ENCODE measurements around the gene ELFN2.
"Not testable (repeated sequence)": the region's sequence is repeated elsewhere in the genome, so short reads cannot be mapped to it uniquely, and the experiment has no call there.

ELFN2 gene

DNA sequence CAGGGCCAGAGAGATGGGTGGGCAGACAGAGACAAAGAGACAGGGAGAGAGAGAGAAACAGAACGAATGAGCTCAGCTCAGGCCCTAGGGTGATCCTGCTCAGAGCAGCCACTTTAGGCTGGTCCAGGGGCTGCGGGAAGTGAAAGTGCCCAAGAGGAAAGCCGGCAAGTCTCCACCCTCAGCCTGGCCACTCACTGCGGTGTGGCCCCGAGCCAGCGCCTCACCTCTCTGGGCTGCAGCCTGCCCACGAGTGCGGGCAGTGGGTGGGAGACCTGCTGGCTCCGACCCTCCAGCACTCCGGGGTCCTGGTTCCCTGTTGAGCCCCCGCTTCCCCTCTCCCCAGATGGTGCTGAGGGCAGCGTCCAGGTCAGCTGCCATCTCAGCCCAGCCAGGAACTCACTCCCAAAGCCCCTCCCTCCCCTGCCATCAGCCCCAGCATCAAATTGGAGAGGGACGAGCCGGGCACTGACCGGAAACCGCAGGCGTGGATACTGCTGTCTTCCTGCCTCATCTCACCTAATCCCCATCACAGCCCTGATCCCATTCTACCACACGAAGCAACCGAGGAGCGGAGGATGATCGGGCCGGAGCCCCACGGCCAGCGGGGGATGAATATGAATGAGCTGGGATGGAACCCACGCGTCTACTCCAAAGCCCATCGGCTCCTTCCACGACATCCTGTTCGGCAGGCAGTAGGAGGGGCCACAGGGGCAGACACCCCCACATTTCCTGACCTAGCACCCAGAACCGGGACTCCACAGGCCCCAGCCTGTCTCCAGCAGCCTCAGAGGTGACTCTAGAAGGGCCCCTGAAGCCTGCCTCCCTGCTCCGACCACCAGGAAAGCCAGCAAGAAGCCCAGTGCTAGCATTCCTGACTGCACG lies 16.9 kb downstream of the ELFN2 start:
- DNase-seq (ENCODE audit: low read depth in 3 of 3), result no peak

- DNase-seq (ENCODE audit: low read depth in 3 of 3), result no peak
These were observed 17.7 kb downstream of the ELFN2 start for GRCh38 chr22:37409459-37410050.

- DNase-seq (ENCODE audit: low read depth in 3 of 3), result no peak
These were observed 18.2 kb downstream of the ELFN2 start for GRCh38 chr22:37409031-37409430.

GRCh38 chr22:37407856-37408255 lies 19.4 kb downstream of the ELFN2 start:
- no peak for DNase-seq (ENCODE audit: low read depth in 3 of 3)

DNA sequence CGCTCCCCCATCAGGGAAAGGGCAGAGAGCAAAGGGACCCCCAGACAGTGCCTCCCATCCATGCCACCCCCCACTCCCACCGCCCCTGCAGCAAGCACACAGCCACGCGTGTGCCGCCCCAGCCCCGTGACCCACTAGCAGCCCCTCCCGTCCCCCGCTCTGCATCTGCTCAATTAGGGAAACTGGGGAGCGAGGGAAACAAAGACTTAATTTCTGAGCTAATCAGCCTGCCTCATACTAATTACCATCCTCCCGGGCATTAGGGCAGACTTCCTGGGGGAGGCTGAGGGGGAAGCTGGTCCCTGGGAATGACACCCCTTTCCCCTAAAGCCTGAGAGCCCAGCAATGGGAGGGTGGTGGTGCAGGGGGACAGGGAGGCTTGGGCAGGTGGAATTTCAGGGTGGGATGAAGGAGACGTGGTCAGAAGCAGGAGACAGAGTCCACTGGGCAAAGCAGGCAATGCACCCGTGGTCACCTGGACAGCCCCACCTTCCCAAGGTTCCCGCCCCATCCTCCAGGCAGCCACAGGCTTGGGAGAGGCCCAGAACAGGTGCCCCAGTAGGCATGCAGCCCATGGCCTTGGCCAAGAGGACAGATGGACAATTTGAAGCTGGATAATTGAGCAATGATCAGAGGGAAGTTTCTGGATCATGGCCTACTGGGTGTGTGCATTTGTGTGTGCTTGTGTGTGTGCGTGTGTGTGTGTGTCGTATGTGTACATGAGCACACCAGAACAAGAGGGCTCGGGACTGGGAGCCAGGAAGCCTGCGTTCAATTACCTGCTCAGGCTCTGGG lies 20.6 kb downstream of the ELFN2 start:
- no peak for DNase-seq (ENCODE audit: low read depth in 3 of 3)

GRCh38 chr22:37404091-37404490 lies 23.2 kb downstream of the ELFN2 start:
- DNase-seq (ENCODE audit: low read depth in 3 of 3), result no peak

DNA sequence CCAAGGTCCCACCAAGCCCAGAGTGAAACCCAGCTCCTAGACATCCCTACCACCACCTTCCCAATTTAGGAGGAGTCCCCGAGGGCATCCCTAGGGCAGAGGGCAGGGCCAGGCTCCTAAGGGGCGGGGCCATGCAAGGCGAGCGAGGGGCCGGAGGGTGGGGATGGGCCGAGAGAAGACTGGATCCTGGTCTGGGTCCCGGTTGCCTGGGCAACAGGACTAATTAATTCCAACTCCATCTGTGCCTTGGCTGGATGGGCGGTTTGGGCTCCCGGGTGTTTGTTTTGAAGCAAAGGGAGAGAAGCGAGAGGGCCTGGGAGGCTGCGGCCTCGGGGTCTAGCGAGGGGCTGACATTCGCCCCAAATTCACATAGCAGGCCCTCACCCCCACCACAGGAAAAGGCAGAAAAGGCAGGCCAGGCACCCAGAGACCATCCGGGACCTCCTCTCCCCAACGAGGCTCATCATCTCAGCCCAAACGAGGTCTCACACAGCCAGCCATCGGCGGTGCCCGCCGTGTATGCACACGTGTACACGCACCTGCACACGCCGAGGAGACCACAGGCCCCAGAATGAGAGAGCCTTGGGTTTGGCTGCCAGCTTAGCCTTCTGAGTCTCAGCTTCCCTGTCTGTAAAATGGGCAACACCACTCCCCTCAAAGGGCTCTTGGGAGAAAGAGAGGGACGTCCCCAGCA lies 23.9 kb downstream of the ELFN2 start:
- no peak for DNase-seq (ENCODE audit: low read depth in 3 of 3)

DNA sequence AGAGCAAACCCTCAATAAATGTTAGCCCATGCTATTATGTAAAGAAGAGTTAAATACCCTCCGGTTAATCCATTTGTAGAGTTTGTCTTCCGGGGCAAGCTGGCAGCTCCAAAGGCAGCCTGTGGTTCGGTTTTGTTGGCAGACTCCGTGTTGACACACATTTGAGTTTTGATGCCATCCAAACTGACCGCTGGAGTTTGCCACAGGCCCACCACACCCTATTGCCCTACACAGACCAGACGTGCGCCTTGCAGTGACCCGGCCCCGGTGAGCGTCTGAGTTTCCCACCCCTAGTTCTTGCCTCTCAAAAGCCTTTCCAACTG lies 25.1 kb downstream of the ELFN2 start:
- DNase-seq (ENCODE audit: low read depth in 3 of 3), result no peak

DNA sequence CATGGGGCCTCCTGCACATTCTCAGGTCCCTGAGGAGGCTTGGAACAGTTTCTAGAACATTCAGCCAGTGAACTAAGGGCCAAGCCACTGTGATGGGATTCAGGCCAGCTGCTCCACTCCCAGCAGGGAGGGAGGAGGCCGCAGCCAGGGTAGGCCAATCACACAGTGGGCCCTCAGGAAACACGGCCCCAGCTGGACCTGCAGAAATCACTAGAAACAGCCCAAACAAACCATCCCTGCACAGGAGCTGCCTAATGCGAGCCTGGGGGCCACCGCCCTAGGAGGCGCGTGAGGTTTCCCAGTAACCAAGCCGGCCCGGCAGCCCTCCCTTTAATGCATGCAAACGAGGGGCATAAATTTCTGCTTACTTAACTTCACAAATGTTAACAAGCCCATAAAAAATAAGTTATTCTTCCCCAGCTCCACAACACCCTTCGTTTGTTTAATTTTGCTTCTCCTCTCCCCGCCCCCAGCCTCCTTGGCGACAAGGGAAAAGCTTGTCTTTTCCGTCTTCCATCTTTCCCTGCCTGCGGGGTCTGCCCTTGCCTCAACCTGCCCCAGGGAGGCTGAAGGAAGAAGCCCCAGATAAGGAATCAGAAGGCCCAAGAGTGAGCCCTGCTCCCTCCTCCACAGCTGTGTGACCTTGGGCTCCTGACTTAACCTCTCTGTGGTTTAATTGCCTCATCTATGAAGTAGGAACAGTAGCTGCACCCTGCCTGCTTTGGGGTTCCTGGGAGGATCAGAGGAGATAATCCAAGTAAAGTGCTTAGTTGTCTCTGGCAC lies 25.7 kb downstream of the ELFN2 start:
- no peak for DNase-seq (ENCODE audit: low read depth in 3 of 3)

- no peak for DNase-seq (ENCODE audit: low read depth in 3 of 3)
These were observed 26.6 kb downstream of the ELFN2 start for GRCh38 chr22:37400719-37401118.

GRCh38 chr22:37399457-37399856 lies 27.8 kb downstream of the ELFN2 start:
- not testable (repeated sequence) for DNase-seq (ENCODE audit: low read depth in 3 of 3)

- DNase-seq (ENCODE audit: low read depth in 3 of 3), result no peak
These were observed 30.1 kb downstream of the ELFN2 start for GRCh38 chr22:37397226-37397625.

DNA sequence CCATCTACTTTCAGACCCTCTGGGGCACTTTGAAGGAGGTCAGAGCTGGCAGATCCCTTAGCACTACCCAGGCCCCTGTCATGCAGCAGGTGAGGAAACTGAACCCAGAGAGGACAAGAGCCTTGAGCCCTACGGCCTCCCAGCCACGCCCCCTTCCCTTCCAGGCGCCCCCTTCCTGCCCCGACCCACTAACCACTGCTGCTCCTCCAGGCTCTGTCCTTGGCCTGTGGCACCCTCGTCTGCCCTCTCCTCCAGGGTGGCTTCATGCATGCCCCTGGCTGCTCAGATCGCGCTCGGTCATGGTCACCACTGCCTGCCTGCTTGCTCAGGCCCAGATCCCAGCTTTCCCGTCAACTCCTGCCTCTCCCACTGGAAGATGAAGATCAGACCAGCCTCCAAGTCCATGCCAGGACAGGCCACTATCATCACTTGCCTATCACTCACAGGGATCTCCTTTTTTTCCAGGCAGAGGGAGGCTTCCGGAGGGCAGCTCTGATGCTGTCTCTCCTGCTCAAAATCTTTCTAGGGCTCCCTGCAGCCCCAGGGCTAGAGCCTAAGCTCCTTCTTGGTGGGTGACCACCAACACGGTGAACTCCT lies 30.7 kb downstream of the ELFN2 start:
- DNase-seq (ENCODE audit: low read depth in 3 of 3), result no peak

DNA sequence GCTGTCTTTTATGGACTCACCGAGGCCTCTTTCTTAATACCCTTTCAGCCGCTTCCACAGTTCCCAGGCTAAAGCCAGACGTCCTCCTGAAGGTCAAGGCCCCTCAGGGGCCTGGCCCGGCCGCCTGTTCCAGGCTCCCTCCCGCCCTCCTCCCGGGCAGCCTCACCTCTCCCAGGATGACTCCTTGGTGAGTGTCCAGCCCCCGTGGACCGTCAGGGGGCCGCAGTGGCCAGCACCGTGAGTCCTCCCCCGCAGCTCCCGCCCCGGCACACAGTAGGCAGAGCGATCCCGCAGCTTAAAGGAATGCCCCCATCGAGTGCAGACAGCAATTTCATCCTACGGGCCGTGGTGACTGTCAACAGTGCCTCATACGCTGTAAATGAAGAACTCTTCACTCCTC lies 32.9 kb downstream of the ELFN2 start:
- no peak for DNase-seq (ENCODE audit: low read depth in 3 of 3)

DNA sequence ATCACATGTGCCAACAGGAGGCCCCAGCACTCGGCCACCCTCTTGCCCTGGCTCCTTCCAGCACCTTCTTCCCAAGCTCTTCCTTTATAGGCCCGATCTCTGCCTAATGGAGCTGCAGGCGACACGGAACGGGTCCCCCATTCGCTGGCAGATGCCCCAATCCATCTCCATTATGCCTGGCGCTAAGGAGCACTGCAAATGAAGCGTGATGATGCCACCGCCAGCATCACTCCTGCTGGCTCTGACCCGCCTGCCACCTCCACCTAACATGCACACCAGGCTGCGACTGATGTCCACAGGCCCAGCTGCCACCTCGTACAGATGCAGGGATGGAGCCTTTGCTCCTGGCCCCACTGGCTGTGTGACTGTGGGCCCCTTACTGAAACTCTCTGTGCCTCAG lies 33.5 kb downstream of the ELFN2 start:
- DNase-seq (ENCODE audit: low read depth in 3 of 3), result no peak

DNA sequence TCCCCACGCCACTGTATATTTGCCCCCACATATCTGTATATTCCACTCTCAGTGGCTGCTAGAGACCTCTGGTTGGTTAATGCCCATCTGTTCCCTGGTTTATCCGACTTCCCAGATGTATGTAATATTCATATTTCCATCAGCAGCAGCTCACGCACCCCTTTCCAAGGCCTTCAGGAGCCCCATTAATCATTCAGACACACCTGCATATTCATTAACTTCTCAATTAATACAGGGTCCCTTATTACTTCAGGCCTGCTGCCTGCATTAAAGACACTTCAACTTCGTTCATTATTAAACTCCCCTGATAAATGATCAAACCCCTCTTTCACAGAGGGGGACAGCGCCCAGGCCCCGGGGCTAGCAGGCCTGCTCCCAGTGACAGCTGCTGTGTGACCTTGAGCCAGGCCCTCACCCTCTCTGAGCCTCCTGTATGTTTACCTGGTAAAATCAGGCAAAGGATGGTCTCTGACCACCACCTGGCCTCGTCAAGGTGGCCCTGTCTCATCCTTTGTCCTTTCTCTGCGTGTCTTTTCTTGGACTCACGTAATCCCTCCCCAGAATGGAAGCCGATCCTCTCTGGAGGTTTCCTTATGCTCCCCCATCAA lies 34.5 kb downstream of the ELFN2 start:
- no peak for DNase-seq (ENCODE audit: low read depth in 3 of 3)

- no peak for DNase-seq (ENCODE audit: low read depth in 3 of 3)
These were observed 35.6 kb downstream of the ELFN2 start for GRCh38 chr22:37391702-37392101.

- DNase-seq (ENCODE audit: low read depth in 3 of 3), result no peak
These were observed 37.2 kb downstream of the ELFN2 start for GRCh38 chr22:37390075-37390474.

GRCh38 chr22:37388538-37388937 lies 38.7 kb downstream of the ELFN2 start:
- no peak for DNase-seq (ENCODE audit: low read depth in 3 of 3)

GRCh38 chr22:37387793-37388192 lies 39.5 kb downstream of the ELFN2 start:
- no peak for DNase-seq (ENCODE audit: low read depth in 3 of 3)

- no peak for DNase-seq (ENCODE audit: low read depth in 3 of 3)
These were observed 40.8 kb downstream of the ELFN2 start for GRCh38 chr22:37386441-37386840.

Data from stimulated activated CD4-positive, alpha-beta T cell treated with anti-CD3 and anti-CD28 coated beads, TNF-alpha, amount 100 ng/mL, for 48 hours (primary cell).